Measurements from ENCODE around the gene PPIB. TPM values are rescaled to one million over a fixed set of nuclear protein-coding genes. Genes with fewer than 3 reads are reported as not detected.

Gene PPIB
- total RNA-seq = 100 to 1,000 TPM; 225 to 227 TPM

- DNase-seq (peak; percentile 97), ATAC-seq (ENCODE audit: low read depth) (peak; percentile 96)
- peak within 1 kb of the TSS; percentile 97 for H3K27ac Mint-ChIP-seq
- peaks cover 18% of the 10 kb centered on the region for H3K36me3 Mint-ChIP-seq
- POLR2A ChIA-PET = interaction anchor here (0.5 to 3.4 kb wide), 11 partner anchors 11 to 1142 kb away, joined by 3 to 53 read pairs (median 5); partner anchors contain the start of genes CIAO2A, CSNK1G1, RNU5B-1 and SNX1
- no peaks in the 10 kb centered on the region for H3K9me3 Mint-ChIP-seq
- H3K27me3 Mint-ChIP-seq = no peaks in the 10 kb centered on the region
- peak within 1 kb of the TSS; percentile 93 for H3K4me3 Mint-ChIP-seq
- H3K4me1 Mint-ChIP-seq = peaks cover 31% of the 10 kb centered on the region
Measured at GRCh38 chr15:64162869-64163658, at the start of gene PPIB. Gene PPIB (minus strand): TSS chr15:64163022. CDS start chr15:64162986, 36 bp downstream.

GRCh38 chr15:64211696-64212095 lies 48.9 kb upstream of the PPIB start:
- Mint-ChIP-seq H3K4me3 (no peak overlapping the region), H3K27me3 (no peaks in the 10 kb centered on the region), H3K4me1 (peaks cover 12% of the 10 kb centered on the region), H3K27ac (no peak overlapping the region), H3K9me3 (no peaks in the 10 kb centered on the region), H3K36me3 (peaks cover 10% of the 10 kb centered on the region)
- POLR2A ChIA-PET = no interaction called here
- ATAC-seq (ENCODE audit: low read depth) (no peak), DNase-seq (no peak)

- peaks cover 10% of the 10 kb centered on the region for H3K36me3 Mint-ChIP-seq
Measured at GRCh38 chr15:64210371-64210770, 47.5 kb upstream of the PPIB start.

GRCh38 chr15:64209680-64210334 lies 47.0 kb upstream of the PPIB start:
- DNase-seq = no peak
- POLR2A ChIA-PET = no interaction called here
- Mint-ChIP-seq H3K4me1 (peaks cover 9% of the 10 kb centered on the region), H3K27ac (no peak overlapping the region), H3K9me3 (no peaks in the 10 kb centered on the region), H3K4me3 (no peak overlapping the region), H3K36me3 (peaks cover 10% of the 10 kb centered on the region), H3K27me3 (no peaks in the 10 kb centered on the region)
- peak; percentile 58 for ATAC-seq (ENCODE audit: low read depth)

More at GRCh38 chr15:64210371-64210770, 47.5 kb upstream of the PPIB start:
- DNase-seq = no peak
- Mint-ChIP-seq H3K4me3 (no peak overlapping the region), H3K27me3 (no peaks in the 10 kb centered on the region), H3K27ac (no peak overlapping the region), H3K4me1 (peaks cover 9% of the 10 kb centered on the region), H3K9me3 (no peaks in the 10 kb centered on the region)
- no peak for ATAC-seq (ENCODE audit: low read depth)
- POLR2A ChIA-PET = no interaction called here

- POLR2A ChIA-PET = no interaction called here
- Mint-ChIP-seq H3K4me1 (no peaks in the 10 kb centered on the region), H3K4me3 (no peak overlapping the region), H3K36me3 (peaks cover 13% of the 10 kb centered on the region), H3K27ac (no peak overlapping the region), H3K9me3 (no peaks in the 10 kb centered on the region), H3K27me3 (no peaks in the 10 kb centered on the region)
- DNase-seq (no peak), ATAC-seq (ENCODE audit: low read depth) (no peak)
Measured at GRCh38 chr15:64205202-64205601, 42.4 kb upstream of the PPIB start.

- ATAC-seq (ENCODE audit: low read depth) (no peak), DNase-seq (no peak)
- H3K27me3 Mint-ChIP-seq = no peaks in the 10 kb centered on the region
- H3K9me3 Mint-ChIP-seq = no peaks in the 10 kb centered on the region
- POLR2A ChIA-PET = no interaction called here
- H3K27ac Mint-ChIP-seq = no peak overlapping the region
- H3K36me3 Mint-ChIP-seq = peaks cover 6% of the 10 kb centered on the region
- no peaks in the 10 kb centered on the region for H3K4me1 Mint-ChIP-seq
- H3K4me3 Mint-ChIP-seq = no peak overlapping the region
Measured at GRCh38 chr15:64197425-64197824, 34.6 kb upstream of the PPIB start.

- Mint-ChIP-seq H3K4me1 (no peaks in the 10 kb centered on the region), H3K27ac (no peak overlapping the region), H3K36me3 (peaks cover 5% of the 10 kb centered on the region), H3K27me3 (no peaks in the 10 kb centered on the region), H3K4me3 (no peak overlapping the region), H3K9me3 (no peaks in the 10 kb centered on the region)
- no peak for ATAC-seq (ENCODE audit: low read depth)
- POLR2A ChIA-PET = no interaction called here
- DNase-seq = no peak
Measured at GRCh38 chr15:64193971-64194370, 31.1 kb upstream of the PPIB start.

- POLR2A ChIA-PET = no interaction called here
- peaks cover 2% of the 10 kb centered on the region for H3K4me1 Mint-ChIP-seq
- DNase-seq = no peak
Measured at GRCh38 chr15:64191971-64192830, 29.4 kb upstream of the PPIB start.

GRCh38 chr15:64187396-64188191 lies 24.8 kb upstream of the PPIB start:
- ATAC-seq (ENCODE audit: low read depth) (no peak), DNase-seq (no peak)
- Mint-ChIP-seq H3K27ac (no peak overlapping the region), H3K9me3 (no peaks in the 10 kb centered on the region), H3K36me3 (peaks cover 20% of the 10 kb centered on the region), H3K4me1 (peaks cover 2% of the 10 kb centered on the region), H3K4me3 (no peak overlapping the region), H3K27me3 (no peaks in the 10 kb centered on the region)
- POLR2A ChIA-PET = no interaction called here

More at GRCh38 chr15:64191971-64192830, 29.4 kb upstream of the PPIB start:
- H3K27ac Mint-ChIP-seq = no peak overlapping the region
- peaks cover 13% of the 10 kb centered on the region for H3K36me3 Mint-ChIP-seq
- H3K27me3 Mint-ChIP-seq = no peaks in the 10 kb centered on the region
- no peaks in the 10 kb centered on the region for H3K9me3 Mint-ChIP-seq
- H3K4me3 Mint-ChIP-seq = no peak overlapping the region
- no peak for ATAC-seq (ENCODE audit: low read depth)

- H3K36me3 Mint-ChIP-seq = peaks cover 29% of the 10 kb centered on the region
- POLR2A ChIA-PET = interaction anchor here (0.7 kb wide), 1 partner anchor 191 kb away, joined by 3 read pairs; no protein-coding TSS in a partner anchor
- ATAC-seq (ENCODE audit: low read depth) (no peak), DNase-seq (no peak)
- no peaks in the 10 kb centered on the region for H3K27me3 Mint-ChIP-seq
- peaks cover 2% of the 10 kb centered on the region for H3K4me1 Mint-ChIP-seq
- H3K27ac Mint-ChIP-seq = no peak overlapping the region
- no peaks in the 10 kb centered on the region for H3K9me3 Mint-ChIP-seq
- H3K4me3 Mint-ChIP-seq = no peak overlapping the region
Measured at GRCh38 chr15:64185146-64185911, 22.5 kb upstream of the PPIB start.

- Mint-ChIP-seq H3K4me1 (no peaks in the 10 kb centered on the region), H3K4me3 (no peak overlapping the region), H3K36me3 (peaks cover 22% of the 10 kb centered on the region), H3K27ac (no peak overlapping the region), H3K9me3 (no peaks in the 10 kb centered on the region), H3K27me3 (no peaks in the 10 kb centered on the region)
- DNase-seq = no peak
- ATAC-seq (ENCODE audit: low read depth) = no peak
- POLR2A ChIA-PET = no interaction called here
Measured at GRCh38 chr15:64182859-64183370, 20.1 kb upstream of the PPIB start.

- Mint-ChIP-seq H3K4me3 (no peak overlapping the region), H3K27me3 (no peaks in the 10 kb centered on the region), H3K4me1 (no peaks in the 10 kb centered on the region), H3K36me3 (peaks cover 25% of the 10 kb centered on the region), H3K27ac (no peak overlapping the region), H3K9me3 (no peaks in the 10 kb centered on the region)
- POLR2A ChIA-PET = no interaction called here
- no peak for DNase-seq
- no peak for ATAC-seq (ENCODE audit: low read depth)
Measured at GRCh38 chr15:64180235-64180824, 17.5 kb upstream of the PPIB start.

Measured in activated naive CD8-positive, alpha-beta T cell treated with anti-CD3 and anti-CD28 coated beads, Interleukin-2, amount 10 ng/mL, durations not matched to agents 7 days and 5 days (primary cell).